Gastrocnemius medialis (tissue), 4 donors: Measurements from ENCODE around the gene ALG8.

Experiments used
- CTCF ChIP-seq, 5 experiments: fragments of 450-650 bp in 3 of 5; fragments of 200-600 bp in 2 of 5; sonication (generic) in 2 of 5; IDR thresholded peaks in 4 of 5; conservative IDR thresholded peaks in 1 of 5; 1 replicate in 4 of 5; 2 replicates in 1 of 5; pipeline ENCODE4 v1.5.1; 2016 to 2019; ENCODE audit warnings: antibody characterized with exemption in 5 of 5, mild to moderate bottlenecking in 3 of 5, moderate library complexity in 3 of 5
- POLR2A ChIP-seq, 2 donors: fragments of 450-650 bp; IDR thresholded peaks; one replicate each; pipeline ENCODE4 v1.6.1; 2017; ENCODE audit warnings: antibody characterized with exemption in 2 of 2, mild to moderate bottlenecking in 2 of 2, moderate library complexity in 2 of 2

- TF ChIP-seq CTCF (IDR thresholded peaks at IDR 0.05 in 4 of 5, conservative IDR thresholded peaks at IDR 0.05 in 1 of 5) = no peak
- TF ChIP-seq POLR2A (IDR thresholded peaks at IDR 0.05) = no peak
Measured at GRCh38 chr11:78074756-78075155, 64.7 kb downstream of the ALG8 start.
